NCI-H82 (cell line): Measurements from ENCODE around the gene SNX5.

Experiments
- DNase-seq: peaks from one replicate; lab custom pipeline; 2025; lab: John Stamatoyannopoulos, UW

Gene SNX5

GRCh38 chr20:17916433-17916891, 52.1 kb downstream of the SNX5 start:
- DNase-seq: no peak

DNA sequence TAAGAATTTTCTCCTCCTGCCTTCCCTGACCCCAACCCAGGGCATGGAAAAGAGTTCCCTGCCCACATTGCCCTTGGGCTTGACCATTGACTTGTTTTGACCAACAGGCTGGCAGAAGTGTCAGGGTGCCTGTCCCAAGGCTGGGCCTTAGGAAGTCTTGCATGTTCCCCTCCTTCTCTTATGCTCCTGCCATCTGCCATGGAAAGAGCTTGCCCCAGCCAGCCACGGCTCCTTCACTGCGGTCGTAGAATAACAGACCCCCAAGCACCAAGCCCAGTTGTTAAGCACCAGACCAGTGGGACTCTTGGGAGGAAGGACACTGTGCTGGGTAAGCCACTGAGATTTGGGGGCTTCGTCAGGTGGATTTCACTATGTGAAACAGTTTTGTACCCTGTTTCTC, 53.6 kb downstream of the SNX5 start:
- DNase-seq: no peak

GRCh38 chr20:17912916-17913315, 55.7 kb downstream of the SNX5 start:
- no peak for DNase-seq

GRCh38 chr20:17911927-17912326, 56.7 kb downstream of the SNX5 start:
- DNase-seq: no peak

GRCh38 chr20:17910828-17911294, 57.7 kb downstream of the SNX5 start:
- DNase-seq: no peak

DNA sequence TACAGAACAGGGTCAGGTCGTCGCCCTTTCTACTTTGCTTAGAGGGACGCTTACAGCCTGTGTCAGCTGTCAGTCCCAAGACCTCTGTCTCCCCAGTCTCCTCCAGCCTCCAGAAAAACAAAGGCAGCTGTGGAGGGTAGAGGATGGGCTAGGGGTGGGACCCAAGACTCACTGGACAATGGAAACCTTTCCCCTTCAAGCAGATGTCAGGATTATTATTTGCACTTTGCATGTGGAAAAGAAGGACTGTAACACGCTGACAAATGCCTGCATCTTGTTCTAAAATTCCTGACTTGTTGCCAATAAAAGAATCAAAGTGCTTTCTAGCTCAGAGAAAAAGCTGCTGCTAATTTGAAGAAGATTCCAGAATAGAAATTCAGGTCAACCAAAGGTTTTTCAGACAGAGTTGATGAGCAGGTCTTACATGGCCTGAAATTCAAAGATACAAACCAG, 58.7 kb downstream of the SNX5 start:
- DNase-seq: no peak

GRCh38 chr20:17905544-17905943, 63.0 kb downstream of the SNX5 start:
- no peak for DNase-seq

DNA sequence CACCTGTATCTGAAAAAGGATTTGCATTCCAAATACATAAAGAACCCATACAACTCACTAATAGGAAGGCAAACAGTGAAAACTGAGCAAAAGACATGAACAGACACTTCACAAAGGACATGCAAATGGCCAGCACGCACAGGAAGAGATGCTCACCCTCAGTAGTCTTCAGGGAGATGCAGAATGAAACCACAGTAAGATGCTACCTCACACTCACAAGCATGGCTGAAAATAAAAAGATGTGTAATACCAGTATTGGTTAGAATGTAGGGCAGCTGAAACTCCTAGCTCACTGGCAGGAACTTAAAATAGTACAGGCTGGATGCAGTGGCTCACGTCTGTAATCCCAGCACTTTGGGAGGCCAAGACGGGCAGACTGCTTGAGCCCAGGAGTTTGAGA, 64.6 kb downstream of the SNX5 start:
- DNase-seq: no peak

GRCh38 chr20:17902531-17903083, 66.0 kb downstream of the SNX5 start:
- DNase-seq: no peak

- DNase-seq: no peak
These were observed 66.6 kb downstream of the SNX5 start for GRCh38 chr20:17901971-17902370.

- peak; percentile 75 for DNase-seq
These were observed 70.0 kb downstream of the SNX5 start for GRCh38 chr20:17898548-17898994.

GRCh38 chr20:17897566-17898307, 70.9 kb downstream of the SNX5 start:
- no peak for DNase-seq

DNA sequence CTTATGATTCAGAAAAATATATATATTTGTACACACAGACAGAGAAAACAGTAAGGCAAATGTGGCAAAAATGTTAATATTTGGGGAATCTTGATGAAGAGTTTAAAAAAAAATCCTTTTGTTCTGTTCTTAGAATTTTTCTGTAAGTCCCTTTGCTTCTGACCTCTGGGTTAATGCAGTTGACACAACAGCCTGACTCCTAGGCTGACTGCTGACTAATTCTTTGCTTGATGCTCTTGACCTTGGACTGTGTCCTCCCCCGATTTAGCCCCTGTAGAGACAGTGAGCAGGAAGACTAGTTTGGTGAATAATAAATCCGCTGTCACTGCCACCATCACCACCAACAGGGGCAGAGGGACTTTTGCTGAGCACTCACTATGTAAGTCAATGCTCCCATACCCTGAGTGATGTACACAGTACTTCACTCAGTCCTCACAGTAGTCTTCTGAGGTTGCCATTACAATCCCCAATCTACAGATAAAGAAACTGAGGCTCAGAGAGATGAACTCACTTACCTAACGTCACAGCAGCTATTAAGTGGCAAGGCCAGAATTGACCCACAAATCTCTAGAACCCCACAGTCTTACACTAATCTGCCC, 71.7 kb downstream of the SNX5 start:
- no peak for DNase-seq

GRCh38 chr20:17896193-17896723, 72.3 kb downstream of the SNX5 start:
- DNase-seq: peak; percentile 43

DNA sequence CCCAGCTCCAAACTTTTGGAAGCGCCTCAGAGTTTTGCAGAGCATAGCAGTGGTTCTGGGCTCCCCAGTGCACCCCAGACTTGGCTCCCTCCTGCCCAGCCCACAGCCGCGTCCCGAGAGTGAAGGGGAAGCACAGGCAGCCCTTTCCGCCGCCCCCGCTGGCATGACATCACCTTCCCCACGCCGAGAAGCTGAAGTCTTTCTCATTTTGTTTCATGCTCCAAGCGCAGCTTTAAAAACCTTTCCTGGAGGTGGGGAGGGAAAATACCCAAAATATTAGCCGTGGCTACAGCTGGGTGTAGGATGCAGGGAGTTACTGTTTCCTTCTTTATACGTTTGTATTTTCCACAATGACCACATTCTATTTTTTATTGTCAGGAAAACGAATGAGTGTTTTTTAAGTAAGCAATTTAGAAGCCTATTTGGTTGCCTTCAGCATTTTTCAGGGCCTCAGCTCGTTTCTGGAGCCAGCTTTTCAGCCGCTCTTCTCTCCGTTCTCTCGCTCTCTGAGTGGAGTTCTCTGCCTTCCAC, 72.9 kb downstream of the SNX5 start:
- DNase-seq: no peak

DNA sequence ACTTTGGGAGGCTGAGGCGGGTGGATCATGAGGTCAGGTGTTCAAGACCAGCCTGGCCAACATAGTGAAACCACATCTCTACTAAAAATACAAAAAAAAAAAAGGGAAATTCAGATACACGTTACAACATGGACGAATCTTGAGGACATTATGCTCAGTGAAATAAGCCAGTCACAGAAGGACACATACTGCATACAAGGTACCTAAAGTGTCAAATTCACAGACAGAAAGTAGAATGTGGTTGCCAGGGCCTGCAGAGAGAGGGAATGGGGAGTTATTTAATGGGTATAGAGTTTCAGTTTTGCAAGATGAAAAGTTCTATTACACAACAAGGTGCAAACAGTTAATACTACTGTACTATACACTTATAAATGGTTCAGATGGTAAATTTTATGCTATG, 75.1 kb downstream of the SNX5 start:
- DNase-seq: no peak

GRCh38 chr20:17892189-17892938, 76.2 kb downstream of the SNX5 start:
- DNase-seq: no peak
